Measurements from ENCODE around the gene TRIP13. TPM values are rescaled to one million over a fixed set of nuclear protein-coding genes. Genes with fewer than 3 reads are reported as not detected.

TRIP13 gene
- total and polyA plus RNA-seq, 9 of the 15 experiments (the other 6 are each of a cell fraction or from before 2014, with no cell fraction given) = 24.1 to 116 (median 53.2) TPM

GRCh38 chr5:963673-964531 is 71.2 kb downstream of the TRIP13 start (continued):
- TF ChIP-seq CBFB (CRISPR knock-in tag; IDR thresholded peaks at IDR 0.05) (0 out of 2 replicates have a peak, but pooled peaks have one; percentile 46), SMAD1 (IDR thresholded peaks at IDR 0.05; ENCODE audit: low read depth, low read length, partially characterized antibody) (no peak), SMARCC2 (IDR thresholded peaks at IDR 0.05; ENCODE audit: low read depth) (0 out of 2 replicates have a peak, but pooled peaks have one; percentile 27), HIVEP1 (CRISPR knock-in tag; IDR thresholded peaks at IDR 0.05) (no peak), HCFC1 (IDR thresholded peaks at IDR 0.05; ENCODE audit: low read depth, low read length) (no peak), GABPB2 (CRISPR knock-in tag; conservative IDR thresholded peaks at IDR 0.05) (no peak), LARP7 (IDR thresholded peaks at IDR 0.05) (no peak), POLR2H (tag; IDR thresholded peaks at IDR 0.05; ENCODE audit: low read depth) (no peak), ZNF24 (IDR thresholded peaks at IDR 0.05) (0 out of 2 replicates have a peak, but pooled peaks have one; percentile 31), NR2F6 (CRISPR knock-in tag; IDR thresholded peaks at IDR 0.05) (no peak), ZKSCAN8 (CRISPR knock-in tag; IDR thresholded peaks at IDR 0.05) (peak; percentile 40; the same call in 1 of the 2 replicates), KAT8 (IDR thresholded peaks at IDR 0.05; ENCODE audit: low read depth) (no peak), ARID3A (IDR thresholded peaks at IDR 0.05; ENCODE audit: borderline replicate concordance, low read depth, low read length) (no peak), SP2 (IDR thresholded peaks at IDR 0.05; ENCODE audit: extremely low read depth, low read depth, low read length, poor library complexity, severe bottlenecking) (no peak)
- TF ChIP-seq, protein P1, sequence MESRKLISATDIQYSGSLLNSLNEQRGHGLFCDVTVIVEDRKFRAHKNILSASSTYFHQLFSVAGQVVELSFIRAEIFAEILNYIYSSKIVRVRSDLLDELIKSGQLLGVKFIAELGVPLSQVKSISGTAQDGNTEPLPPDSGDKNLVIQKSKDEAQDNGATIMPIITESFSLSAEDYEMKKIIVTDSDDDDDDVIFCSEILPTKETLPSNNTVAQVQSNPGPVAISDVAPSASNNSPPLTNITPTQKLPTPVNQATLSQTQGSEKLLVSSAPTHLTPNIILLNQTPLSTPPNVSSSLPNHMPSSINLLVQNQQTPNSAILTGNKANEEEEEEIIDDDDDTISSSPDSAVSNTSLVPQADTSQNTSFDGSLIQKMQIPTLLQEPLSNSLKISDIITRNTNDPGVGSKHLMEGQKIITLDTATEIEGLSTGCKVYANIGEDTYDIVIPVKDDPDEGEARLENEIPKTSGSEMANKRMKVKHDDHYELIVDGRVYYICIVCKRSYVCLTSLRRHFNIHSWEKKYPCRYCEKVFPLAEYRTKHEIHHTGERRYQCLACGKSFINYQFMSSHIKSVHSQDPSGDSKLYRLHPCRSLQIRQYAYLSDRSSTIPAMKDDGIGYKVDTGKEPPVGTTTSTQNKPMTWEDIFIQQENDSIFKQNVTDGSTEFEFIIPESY (CRISPR knock-in tag; IDR thresholded peaks at IDR 0.05) = no peak
- TF ChIP-seq, protein P2, sequence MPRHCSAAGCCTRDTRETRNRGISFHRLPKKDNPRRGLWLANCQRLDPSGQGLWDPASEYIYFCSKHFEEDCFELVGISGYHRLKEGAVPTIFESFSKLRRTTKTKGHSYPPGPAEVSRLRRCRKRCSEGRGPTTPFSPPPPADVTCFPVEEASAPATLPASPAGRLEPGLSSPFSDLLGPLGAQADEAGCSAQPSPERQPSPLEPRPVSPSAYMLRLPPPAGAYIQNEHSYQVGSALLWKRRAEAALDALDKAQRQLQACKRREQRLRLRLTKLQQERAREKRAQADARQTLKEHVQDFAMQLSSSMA (CRISPR knock-in tag; IDR thresholded peaks at IDR 0.05) = no peak
- TF ChIP-seq, protein P3, sequence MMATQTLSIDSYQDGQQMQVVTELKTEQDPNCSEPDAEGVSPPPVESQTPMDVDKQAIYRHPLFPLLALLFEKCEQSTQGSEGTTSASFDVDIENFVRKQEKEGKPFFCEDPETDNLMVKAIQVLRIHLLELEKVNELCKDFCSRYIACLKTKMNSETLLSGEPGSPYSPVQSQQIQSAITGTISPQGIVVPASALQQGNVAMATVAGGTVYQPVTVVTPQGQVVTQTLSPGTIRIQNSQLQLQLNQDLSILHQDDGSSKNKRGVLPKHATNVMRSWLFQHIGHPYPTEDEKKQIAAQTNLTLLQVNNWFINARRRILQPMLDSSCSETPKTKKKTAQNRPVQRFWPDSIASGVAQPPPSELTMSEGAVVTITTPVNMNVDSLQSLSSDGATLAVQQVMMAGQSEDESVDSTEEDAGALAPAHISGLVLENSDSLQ (IDR thresholded peaks at IDR 0.05) = peak; percentile 63
- TF ChIP-seq, protein P4, sequence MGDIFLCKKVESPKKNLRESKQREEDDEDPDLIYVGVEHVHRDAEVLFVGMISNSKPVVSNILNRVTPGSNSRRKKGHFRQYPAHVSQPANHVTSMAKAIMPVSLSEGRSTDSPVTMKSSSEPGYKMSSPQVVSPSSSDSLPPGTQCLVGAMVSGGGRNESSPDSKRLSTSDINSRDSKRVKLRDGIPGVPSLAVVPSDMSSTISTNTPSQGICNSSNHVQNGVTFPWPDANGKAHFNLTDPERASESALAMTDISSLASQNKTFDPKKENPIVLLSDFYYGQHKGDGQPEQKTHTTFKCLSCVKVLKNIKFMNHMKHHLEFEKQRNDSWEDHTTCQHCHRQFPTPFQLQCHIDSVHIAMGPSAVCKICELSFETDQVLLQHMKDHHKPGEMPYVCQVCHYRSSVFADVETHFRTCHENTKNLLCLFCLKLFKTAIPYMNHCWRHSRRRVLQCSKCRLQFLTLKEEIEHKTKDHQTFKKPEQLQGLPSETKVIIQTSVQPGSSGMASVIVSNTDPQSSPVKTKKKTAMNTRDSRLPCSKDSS (IDR thresholded peaks at IDR 0.05; ENCODE audit: low read depth, partially characterized antibody) = no peak
- TF ChIP-seq, protein P5, sequence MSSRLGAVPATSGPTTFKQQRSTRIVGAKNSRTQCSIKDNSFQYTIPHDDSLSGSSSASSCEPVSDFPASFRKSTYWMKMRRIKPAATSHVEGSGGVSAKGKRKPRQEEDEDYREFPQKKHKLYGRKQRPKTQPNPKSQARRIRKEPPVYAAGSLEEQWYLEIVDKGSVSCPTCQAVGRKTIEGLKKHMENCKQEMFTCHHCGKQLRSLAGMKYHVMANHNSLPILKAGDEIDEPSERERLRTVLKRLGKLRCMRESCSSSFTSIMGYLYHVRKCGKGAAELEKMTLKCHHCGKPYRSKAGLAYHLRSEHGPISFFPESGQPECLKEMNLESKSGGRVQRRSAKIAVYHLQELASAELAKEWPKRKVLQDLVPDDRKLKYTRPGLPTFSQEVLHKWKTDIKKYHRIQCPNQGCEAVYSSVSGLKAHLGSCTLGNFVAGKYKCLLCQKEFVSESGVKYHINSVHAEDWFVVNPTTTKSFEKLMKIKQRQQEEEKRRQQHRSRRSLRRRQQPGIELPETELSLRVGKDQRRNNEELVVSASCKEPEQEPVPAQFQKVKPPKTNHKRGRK (tag; IDR thresholded peaks at IDR 0.05) = no peak

All from K562 (cell line).